AG04450 (cell line): ENCODE measurements around the gene DRAM2. TPM values are rescaled to one million over a fixed set of nuclear protein-coding genes. Genes with fewer than 3 reads are reported as not detected.

ENCODE experiments used
- CTCF ChIA-PET: fragments of 300-600, 350-600 bp; formaldehyde crosslinking; extraction: SDS; loops from one replicate; lab custom pipeline; 2022; ENCODE audit warnings: antibody characterized with exemption, inconsistent platforms; lab: Charles Lee
- POLR2A ChIA-PET: fragments of 350-600 bp; formaldehyde crosslinking; extraction: SDS; loops from one replicate; lab custom pipeline; 2021; ENCODE audit warnings: antibody characterized with exemption, inconsistent platforms; lab: Yijun Ruan, JAX
- DNase-seq: peaks from one replicate; pipeline ENCODE4 v3.0.0-alpha.2; 2011; ENCODE audit warnings: low read depth, low spot score
- H3K27ac ChIP-seq: one replicate; pipeline ENCODE4 v1.5.1; 2012; ENCODE audit warnings: low read depth, low read length, control low read depth
- H3K27me3 ChIP-seq: one replicate; pipeline ENCODE4 v1.6.0; 2012; ENCODE audit warnings: low read length; ENCODE audit not compliant: control insufficient read depth, insufficient read depth
- H3K4me3 ChIP-seq: 2 replicates; pipeline ENCODE4 v1.5.1; 2011; ENCODE audit warnings: mild to moderate bottlenecking, low read depth, low read length, control low read depth
- H3K9me3 ChIP-seq: 2 replicates; pipeline ENCODE4 v1.5.1; 2012; ENCODE audit warnings: low read length; ENCODE audit not compliant: control insufficient read depth, insufficient read depth
- polyA plus RNA-seq: library from polyadenylated mRNA; depleted of rRNA; stranded (reverse); fragments of >200 nt; gene quantifications from 2 replicates; pipeline ENCODE4 v1.2.3, GENCODE V29; 2011
- TF ChIP-seq, protein P1 (sequence below): IDR thresholded peaks from 2 replicates; pipeline ENCODE4 v1.5.1; 2011; ENCODE audit warnings: low read depth, low read length, control low read depth, inconsistent platforms

Gene DRAM2
- polyA plus RNA-seq, 1 experiment, result 86.5 TPM

DNA sequence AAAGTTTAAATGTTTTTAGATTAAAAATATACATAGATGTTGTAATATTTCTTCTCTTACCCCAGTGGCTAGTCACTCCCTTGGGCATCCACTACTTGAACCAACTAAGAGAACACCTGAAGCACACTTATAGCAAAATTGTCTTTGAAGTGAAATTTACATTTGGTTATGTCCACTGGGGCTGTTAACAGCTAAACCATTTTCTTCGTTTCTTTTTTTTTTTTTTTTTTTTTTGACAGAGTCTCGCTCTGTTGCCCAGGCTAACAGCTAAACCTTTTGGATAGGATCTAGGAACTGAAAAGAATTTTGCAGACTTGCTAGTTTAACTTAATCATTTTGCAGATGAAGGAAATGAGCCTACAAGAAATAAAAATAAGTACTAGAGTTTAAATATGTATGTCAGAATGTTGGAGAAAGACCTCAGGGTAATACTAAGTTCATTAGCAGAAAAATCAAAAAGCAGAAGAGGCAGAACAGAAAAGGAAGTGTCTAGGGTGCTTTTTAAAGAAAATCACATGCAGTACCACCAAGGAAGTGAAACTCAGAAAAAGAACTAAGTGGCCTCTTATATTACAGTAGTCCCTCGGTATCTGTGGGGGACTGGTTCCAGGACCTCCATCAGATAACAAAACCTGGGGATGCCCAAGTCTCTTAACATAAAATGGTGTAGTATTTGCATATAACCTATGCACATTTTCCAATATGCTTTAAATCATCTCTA lies 11.8 kb downstream of the DRAM2 start:
- DNase-seq, result no peak
- H3K4me3 ChIP-seq, result no peak overlapping the region
- H3K27me3 ChIP-seq, result no peaks in the 10 kb centered on the region
- no peaks in the 10 kb centered on the region for H3K9me3 ChIP-seq
- ChIA-PET POLR2A (no interaction called here), CTCF (interaction anchor here (0.7 to 2.3 kb wide), 2 partner anchors 95 to 97 kb away, joined by 4 to 6 read pairs; no protein-coding TSS in a partner anchor)
- H3K27ac ChIP-seq, result no peak overlapping the region
- TF ChIP-seq, protein P1, sequence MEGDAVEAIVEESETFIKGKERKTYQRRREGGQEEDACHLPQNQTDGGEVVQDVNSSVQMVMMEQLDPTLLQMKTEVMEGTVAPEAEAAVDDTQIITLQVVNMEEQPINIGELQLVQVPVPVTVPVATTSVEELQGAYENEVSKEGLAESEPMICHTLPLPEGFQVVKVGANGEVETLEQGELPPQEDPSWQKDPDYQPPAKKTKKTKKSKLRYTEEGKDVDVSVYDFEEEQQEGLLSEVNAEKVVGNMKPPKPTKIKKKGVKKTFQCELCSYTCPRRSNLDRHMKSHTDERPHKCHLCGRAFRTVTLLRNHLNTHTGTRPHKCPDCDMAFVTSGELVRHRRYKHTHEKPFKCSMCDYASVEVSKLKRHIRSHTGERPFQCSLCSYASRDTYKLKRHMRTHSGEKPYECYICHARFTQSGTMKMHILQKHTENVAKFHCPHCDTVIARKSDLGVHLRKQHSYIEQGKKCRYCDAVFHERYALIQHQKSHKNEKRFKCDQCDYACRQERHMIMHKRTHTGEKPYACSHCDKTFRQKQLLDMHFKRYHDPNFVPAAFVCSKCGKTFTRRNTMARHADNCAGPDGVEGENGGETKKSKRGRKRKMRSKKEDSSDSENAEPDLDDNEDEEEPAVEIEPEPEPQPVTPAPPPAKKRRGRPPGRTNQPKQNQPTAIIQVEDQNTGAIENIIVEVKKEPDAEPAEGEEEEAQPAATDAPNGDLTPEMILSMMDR, result no peak

GRCh38 chr1:111126354-111126753 lies 13.5 kb downstream of the DRAM2 start:
- H3K9me3 ChIP-seq, result no peaks in the 10 kb centered on the region
- no peak for DNase-seq
- ChIA-PET POLR2A (no interaction called here), CTCF (interaction anchor here (1.2 to 2.3 kb wide), 2 partner anchors 96 to 97 kb away, joined by 6 read pairs; no protein-coding TSS in a partner anchor)
- H3K4me3 ChIP-seq, result no peak overlapping the region
- TF ChIP-seq, protein P1, result no peak
- no peaks in the 10 kb centered on the region for H3K27me3 ChIP-seq
- no peak overlapping the region for H3K27ac ChIP-seq

- ChIA-PET POLR2A (no interaction called here), CTCF (no interaction called here)
- Histone ChIP-seq H3K4me3 (no peak overlapping the region), H3K9me3 (no peaks in the 10 kb centered on the region), H3K27ac (no peak overlapping the region), H3K27me3 (no peaks in the 10 kb centered on the region)
- TF ChIP-seq, protein P1, result no peak
- no peak for DNase-seq
Observed at GRCh38 chr1:111116496-111116895, 23.4 kb downstream of the DRAM2 start.

GRCh38 chr1:111110197-111110899 lies 29.5 kb downstream of the DRAM2 start:
- POLR2A ChIA-PET, result no interaction called here
- Histone ChIP-seq H3K27ac (no peak overlapping the region), H3K27me3 (no peaks in the 10 kb centered on the region), H3K4me3 (no peak overlapping the region), H3K9me3 (no peaks in the 10 kb centered on the region)
- CTCF ChIA-PET, result no interaction called here
- DNase-seq, result no peak
- TF ChIP-seq, protein P1, result no peak

GRCh38 chr1:111104981-111105380 lies 34.9 kb downstream of the DRAM2 start:
- peaks cover 9% of the 10 kb centered on the region; the same call in 1 of the 2 replicates for H3K9me3 ChIP-seq
- DNase-seq, result no peak
- H3K4me3 ChIP-seq, result no peak overlapping the region
- H3K27me3 ChIP-seq, result no peaks in the 10 kb centered on the region
- ChIA-PET CTCF (interaction anchor here (0.9 kb wide), 1 partner anchor 27 kb away, joined by 3 read pairs; no protein-coding TSS in a partner anchor), POLR2A (no interaction called here)
- TF ChIP-seq, protein P1, result no peak
- no peak overlapping the region for H3K27ac ChIP-seq
